8988T (cell line): ENCODE data around the gene SCARB1.

ENCODE experiments used
- DNase-seq: peaks from one replicate; pipeline ENCODE4 v3.0.0; 2011

SCARB1 gene

DNA sequence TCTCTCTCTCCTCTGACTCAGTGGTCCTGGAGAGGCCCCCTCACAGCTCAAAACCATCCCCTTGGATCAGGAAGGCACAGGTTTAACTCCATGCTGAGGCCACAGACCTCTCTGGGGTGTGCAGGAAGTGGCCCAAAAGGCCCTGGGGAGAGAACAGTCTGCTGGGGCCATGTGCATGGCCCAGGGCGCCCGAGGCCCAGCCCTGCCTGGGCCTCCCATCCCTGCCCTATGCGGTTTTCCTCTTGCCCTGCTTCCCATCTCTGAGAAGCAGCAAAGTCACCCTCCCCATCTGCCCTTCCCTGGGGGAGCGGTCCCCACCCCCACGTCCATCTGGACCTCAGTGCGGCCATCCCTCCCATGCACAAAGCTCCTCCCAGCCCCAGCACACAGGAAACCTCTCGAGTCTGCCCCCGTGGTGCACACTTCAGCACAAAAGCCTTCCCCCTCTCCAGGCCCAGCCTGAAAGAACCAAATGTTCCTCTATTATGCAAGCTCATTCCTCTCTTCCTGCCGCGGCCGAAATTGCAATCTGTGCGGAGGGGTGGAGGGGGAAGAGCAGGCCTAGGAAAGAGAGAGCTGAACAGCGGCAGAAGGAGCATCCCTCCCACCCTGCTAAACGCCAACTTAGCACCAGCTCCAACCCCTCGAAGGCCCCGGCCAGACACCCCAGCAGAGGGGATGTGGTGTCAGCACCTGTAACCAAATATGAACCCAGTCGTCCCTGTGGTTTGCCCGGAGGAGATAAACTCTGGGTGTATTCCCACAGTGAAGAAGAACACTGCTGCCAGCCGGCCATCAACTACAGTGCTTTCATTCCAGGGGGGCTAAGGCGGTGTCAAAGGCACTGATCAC, 108.5 kb downstream of the SCARB1 start:
- DNase-seq = no peak

DNA sequence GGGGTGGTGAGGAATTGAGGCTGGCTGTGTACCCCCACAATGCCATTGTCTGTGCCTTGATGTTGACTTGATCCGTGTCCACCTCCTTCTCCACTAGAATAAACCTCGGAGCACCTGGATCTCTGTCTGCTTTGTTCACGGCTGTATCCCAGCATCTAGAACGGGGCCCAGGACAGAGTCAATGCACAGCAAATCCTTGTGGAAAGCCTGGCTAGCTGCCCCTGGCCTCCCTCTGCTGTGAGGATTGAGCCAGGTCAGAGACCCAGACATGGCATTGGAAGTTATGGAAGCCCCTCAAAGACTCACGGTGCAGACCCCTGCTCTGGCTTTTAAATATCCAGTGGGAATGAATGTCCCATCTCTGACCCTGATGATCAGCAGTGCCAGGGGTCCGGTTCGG, 109.2 kb downstream of the SCARB1 start:
- no peak for DNase-seq

DNA sequence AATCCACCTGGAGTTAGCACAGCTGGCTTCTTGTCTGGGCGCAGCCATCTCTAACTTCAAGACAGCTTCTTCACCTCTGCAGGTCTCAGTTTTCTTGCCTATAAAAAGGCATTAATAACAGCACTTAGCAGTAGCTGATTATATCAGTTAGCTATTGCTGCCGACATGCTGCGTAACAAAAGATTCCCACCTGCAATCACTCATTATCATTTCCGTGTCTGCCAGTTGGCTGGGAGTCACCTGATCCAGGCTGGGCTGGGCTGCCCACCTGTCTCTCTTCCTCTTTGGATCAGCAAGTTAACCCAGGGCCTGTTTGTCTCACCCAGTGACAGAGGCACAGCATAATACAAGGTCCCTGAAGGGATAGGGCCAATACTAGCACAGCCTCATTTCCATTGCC, 109.7 kb downstream of the SCARB1 start:
- no peak for DNase-seq

DNA sequence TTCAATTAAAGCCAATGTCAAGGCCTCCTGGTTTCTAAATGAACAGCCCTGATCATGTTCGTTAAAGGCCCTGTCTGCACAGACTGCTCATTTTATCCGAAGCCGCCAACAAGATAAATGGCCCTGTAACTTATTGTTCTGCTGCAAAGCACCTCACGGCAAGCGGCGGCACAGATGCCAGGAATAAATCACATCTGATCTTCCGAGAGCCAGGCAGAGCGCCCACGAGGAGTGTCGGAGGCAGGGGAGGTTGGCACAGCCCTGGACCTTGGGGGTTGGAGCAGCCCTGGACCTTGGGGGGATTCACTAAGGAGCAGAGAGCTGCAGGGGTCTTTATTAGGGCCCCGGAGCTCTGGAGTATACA, 110.5 kb downstream of the SCARB1 start:
- no peak for DNase-seq

DNA sequence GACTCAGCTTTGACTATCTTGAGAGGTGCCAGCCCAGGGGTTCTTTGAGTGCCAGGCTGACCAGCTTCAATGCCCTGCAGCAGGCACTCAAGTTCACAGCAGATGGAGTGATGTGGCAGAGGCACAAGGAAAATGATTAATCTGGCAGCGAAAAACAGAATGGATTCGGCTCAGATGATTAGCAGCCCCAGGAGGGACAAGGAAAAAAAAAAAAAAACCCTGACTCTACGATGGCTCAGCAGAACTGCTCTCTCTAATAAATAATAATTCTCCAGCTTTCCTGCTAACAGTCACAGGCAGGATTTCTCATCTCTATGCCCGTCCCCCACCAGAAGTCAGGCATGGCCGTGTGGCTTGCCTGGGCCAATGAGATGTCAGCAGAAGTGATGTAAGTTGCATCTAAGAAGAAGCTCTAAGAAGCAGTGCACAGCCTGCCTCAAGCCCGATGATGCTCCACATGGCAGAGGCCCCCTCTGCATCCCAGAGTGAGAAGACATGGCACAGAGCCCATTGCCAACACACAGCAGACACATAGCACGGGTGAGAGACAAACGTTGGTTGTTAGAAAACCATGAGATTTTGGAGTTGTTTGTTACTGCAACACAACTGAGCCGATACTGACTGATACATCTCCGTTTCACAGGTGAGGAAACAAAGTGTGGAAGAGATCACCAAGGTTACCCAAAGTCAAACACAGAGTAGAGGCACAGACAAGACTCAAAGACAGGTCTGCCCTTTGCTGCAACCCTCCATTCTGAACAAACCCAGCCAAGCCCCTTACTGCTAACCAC, 111.0 kb downstream of the SCARB1 start:
- no peak for DNase-seq

DNA sequence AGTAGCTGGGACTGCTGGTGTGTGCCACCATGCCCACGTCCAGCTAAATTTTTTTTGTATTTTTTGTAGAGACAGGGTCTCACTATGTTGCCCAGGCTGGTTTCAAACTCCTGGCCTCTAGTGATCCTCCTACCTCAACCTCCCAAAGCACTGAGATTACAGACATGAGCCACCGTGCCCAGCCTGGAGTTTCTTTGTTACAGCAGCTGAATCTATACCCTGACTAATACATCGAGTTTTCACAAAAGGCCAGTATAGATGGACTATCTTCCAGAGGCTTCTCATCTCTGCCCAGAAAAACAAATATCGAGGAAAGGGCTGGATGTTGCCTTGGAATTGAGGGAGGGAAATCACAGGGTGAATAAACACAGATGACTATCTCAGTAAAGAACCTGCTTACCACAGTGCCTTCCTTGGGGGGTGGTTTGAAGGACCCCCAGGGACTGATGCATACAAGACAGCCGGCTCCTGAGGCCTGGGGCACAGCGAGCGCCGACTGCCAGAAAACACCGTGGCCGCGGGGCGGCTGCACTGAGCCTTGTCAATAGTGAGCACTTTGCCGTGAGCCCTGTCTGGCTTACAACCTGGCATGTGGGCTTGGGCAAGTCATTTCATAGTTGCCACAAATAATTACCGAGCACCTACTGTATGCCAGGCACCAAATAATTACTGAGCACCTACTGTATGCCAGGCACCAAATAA, 111.9 kb downstream of the SCARB1 start:
- no peak for DNase-seq

DNA sequence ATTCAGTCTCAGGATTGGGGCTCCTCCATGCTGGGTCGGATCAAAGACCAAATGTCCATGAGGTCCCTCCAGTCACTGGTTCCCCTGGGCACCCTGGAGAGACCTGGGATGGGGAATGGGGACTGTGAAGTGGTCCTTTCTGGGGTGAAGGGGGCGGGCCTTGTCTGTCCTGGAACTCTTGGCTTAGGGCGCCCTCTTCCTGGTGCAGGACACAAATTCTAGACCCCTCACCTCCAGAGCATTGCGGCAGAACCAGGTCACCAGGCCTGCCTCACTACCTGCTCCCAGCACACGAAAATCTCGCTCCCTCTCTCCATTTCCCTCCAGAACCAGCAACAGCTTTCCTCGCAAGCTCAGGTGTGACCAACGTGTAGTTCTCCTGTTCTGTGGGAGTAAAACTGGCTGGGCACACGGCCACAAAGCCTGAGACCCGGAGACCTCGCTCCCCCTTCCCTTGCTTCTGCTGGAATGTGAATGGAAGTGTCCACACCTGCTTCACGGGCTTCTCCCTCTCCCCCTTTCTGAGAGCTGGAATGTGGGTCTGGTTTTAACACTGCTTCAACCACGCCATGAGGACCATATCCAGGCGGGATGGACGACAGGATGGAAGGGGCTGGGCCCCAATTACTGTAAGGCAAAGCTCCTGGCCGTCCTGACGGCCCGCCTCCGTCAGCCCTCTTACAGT, 112.7 kb downstream of the SCARB1 start:
- DNase-seq = peak; percentile 57

DNA sequence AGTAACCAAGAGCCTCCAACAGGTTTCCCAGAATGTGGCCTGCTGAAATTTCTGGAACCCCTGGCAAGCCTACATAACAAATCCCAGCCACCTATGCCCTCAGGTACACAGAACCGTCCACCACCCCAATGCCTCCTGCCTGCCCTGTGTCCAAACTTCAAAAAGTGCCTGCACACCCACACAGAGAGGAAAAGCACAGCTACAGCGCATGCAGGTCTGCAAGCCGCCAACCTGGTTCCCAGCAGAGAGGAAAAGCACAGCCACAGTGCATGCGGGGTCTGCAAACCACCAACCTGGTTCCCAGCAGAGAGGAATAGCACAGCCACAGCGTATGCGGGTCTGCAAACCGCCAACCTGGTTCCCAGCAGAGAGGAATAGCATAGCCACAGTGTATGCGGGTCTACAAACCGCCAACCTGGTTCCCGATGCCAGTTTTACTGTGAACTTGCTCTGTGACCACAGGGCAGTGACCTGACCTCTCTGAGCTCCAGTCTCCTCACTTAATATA, 113.5 kb downstream of the SCARB1 start:
- DNase-seq = no peak

DNA sequence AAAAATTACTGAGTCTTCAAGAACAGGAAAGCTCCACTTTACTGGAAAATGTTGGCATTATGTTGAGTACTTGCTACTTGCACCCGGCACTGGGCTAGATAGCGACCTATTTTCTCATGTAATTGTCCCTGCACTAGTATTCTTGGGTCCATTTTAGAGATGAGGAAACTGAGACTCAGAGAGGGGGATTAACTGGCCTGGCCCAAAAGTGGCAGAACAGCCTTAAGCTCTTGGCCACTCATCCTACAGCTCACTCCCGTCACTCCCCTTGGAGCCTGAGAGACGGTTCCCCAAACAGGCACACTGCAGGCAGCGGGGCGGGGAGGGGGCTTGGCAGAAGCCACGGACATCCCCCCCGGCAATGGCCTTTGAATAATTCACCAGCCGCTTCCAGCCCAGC, 113.9 kb downstream of the SCARB1 start:
- DNase-seq = no peak

DNA sequence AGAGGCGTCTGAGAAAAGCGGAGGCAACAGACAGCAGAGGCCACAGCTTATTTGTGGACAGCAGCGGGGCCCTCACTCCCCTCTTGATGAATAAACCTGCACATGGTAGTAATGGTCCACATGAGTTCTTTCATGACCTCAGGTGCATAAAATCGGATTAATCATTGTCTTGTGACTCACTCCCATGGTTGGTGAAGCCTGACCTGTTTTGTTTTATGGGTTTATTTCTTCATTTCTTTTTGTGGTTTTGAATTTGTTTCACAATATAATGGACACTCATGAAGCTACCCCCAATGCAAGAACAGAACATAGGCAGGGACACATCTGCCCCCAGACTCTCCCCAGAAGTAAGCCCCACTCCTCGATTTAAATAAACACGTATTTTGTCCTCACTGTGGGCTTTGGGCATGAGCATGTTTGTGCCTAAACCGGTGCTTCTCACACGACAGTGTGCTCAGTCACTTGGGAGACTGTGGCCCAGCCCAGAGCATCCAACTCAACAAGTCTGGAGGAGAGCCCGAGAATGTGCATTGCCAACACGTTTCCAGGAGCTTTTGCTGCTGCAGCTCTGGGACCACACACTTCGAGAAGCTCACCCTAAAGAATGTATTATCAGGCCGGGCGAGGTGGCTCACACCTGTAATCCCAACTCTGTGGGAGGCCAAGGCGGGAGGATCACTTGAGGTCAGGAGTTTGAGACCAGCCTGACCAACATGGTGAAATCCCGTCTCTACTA, 116.1 kb downstream of the SCARB1 start:
- no peak for DNase-seq

DNA sequence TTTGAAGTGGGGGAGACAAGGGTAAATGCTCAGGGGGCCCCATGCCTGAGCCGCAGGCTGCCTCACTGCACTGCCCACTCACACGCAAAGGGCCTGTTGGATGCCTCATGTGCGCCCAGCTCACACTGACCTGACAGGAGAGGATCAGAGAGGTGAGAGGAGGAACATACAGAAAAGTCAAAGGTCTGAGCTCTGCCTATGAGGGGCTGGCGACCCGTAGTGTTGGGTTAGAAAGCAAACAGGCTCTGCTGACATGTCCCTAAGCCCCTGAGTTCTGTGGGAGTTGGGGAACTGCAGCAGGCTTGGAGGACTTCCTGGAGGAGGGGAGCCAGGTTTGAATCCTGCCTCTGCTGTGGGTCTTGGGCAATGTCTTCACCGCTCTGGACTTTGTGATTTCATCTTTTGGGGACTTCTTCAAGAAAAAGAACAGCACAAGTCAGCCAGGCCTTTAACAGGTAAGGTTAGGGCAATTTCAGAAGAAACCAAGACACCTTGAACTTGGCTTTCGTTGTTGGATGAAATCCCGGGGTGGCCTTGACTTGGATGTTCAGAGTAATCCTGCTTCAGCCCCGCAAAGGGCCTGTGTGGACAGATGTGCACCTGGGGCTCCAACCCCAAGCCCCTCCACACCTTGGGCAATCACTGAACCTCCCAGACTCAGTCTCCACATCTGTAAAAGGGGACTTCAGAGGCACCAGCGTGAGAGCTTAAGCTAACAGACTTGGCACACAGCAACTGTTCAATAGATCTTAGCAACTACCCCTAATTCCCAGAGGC, 116.8 kb downstream of the SCARB1 start:
- no peak for DNase-seq

DNA sequence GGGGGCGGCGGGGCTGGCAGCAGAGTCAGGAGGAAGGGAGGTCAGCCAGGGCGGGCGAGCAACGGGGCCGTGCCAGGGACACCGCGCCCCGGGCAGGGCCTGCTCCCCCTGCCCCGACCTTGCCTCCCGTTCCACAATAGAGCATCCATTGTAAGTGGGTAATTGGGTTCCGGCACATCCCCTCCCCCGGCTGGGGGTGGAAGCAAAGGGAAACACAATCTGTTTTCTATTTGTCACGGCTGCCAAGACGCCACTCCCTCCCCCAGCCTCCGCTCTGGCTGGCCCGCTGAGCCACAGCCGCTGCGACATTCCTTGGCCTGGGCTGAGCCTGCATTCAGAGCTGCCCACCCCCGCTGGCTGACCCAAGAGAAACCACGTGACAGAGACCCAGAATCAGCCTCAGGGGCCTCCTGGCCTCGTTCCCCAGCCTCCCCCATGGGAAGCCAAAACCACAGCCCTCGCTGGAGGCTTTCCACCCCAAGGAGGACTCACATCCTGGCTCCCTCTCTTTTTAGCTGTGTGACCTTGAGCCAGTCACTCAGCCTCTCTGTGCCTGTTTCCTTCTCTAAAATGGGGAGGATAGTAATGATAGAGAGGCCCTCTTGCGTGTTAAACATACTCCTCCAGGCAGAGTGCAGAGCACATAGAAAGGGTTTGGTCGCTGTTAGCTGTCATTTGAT, 117.6 kb downstream of the SCARB1 start:
- peak; percentile 60 for DNase-seq

DNA sequence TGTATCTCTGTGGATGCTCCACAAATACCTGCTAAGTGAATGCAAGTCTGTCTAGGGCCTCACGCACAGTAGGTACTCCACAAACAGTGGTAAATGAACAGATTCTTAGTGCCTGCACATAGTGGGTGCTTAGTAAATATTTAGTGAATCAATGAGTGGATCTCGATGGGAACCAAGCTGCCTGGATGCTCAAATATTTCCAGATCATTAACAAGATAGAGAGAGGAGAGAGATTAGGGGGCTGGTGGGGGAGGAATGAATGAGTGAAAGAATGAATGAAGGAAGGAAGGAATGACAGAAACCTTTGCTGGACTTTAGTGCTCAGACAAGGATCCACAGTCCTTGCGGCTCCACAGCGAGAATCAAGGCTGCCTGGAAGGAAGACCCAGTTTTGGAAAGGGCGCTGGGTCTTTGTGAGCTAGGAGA, 118.2 kb downstream of the SCARB1 start:
- DNase-seq = no peak

DNA sequence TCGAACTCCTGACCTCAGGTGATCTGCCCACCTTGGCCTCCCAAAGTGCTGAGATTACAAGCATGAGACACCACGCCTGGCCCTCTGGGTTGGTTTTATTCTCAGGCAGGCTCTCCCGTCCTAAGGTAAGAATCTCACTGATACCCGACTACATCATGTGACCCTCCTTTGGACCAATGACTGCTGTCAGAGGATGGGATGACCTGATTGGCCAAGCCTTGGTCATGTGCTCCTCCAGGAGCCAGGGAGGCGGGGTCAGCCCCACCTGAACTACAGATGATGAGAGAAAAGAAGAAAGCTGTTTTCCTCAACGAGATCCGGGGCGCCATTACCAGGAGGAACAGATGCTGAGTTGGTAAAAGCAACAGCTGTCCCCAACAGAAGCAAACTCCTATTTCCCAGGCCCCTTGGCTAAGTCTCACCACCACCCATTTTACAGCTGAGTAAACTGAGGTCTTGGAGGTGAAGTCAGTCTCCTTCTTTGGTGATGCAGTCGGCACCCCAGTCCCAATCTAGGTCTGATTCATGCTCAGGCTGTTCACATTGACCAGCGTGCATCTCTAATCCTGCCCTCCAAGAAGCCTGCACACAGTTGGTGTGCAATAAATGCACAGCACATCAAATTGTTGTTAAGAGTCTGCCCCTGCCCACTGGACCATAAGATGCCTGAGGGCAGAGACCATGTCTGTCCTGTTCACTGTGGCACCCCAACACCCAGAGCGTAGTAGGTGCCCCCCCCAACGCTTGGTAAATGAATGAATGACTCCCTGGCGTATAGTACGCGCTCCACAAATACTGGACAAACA, 118.8 kb downstream of the SCARB1 start:
- peak; percentile 58 for DNase-seq

DNA sequence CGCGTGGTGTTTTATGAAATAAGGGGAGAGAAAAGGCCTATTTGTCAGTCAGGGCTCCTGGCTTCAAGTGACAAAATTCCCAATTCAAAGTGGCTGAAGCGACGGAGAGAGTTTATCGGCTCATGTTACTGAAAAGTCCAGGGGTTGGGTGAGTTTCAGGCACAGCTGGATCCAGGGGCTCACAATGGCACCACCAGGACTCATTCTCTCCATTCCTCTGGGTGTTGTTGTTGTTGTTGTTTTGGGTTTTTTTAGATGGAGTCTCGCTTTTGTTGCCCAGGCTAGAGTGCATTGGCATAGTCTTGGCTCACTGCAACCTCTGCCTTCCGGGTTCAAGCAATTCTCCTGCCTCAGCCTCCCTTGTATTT, 119.4 kb downstream of the SCARB1 start:
- no peak for DNase-seq

DNA sequence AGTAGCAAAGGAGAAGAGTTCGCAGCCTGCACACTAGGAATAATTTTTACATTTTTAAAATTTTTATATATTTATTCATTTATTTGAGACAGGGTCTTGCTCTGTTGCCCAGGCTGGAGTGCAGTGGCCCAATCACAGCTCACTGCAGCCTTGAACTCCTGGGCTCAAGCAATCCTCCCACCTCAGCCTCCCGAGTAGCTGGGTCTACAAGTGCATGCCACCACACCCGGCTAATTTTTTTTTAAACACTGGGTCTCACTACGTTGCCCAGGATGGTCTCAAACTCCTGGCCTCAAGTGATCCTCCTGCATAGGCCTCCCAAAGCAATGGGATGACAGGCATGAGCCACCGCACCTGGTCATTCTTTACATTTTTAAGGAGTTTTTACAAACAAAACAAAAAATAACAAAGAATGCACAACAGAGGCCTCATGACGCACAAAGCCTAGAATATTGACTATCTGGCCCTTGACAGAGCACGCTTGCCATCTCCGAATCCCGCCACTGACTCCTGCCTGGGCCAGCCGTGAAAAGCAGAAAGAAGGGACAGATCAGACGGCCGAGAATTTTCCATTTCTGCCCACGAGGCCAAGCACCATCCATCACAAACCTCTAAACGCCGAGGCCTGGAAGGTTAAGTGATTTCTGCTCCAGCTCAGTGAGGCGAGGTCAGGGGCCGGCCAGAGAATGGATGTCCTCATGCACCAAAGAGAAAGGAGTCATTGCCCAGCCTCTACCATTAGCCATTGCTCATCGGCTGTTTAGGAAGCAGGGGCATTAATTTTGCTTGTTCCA, 120.0 kb downstream of the SCARB1 start:
- no peak for DNase-seq

DNA sequence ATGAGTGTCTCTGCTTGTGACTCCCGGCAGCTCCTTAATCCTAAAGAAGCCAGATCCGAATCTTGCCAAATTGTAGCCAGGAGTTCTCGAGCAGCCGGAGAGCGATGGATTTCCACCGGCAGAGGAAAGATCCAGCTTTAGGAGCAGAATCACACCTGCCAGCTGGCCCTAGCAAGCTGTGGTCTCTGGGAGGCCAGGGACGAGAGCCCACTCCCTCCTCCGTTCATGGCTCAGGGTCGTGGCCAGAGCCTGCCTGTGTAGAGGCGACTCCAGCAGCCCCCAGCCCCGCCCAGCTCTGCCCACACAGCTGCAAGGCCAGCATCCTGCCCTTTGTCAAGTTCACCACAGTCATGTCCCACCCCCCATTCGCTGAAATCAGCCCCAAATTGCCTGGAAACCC, 121.0 kb downstream of the SCARB1 start:
- no peak for DNase-seq

DNA sequence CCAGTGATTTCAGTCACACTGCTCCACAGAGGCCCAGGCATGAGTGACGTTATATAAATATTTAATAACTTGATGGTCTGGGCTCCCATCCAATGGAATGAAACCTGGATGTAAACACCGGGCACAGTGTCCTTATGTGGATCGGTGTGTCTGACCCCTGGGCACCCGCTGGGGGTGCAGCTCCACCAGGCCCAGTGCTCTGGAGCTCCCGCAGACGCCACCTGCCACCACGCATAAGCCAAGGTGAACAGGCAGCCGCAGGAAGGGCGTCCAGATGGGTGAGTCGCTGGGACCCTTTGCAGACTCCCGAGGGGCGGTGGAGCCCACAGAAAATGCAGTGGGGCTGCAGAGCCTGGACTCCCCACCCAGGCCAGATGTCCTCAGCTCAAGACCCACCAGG, 121.6 kb downstream of the SCARB1 start:
- DNase-seq = no peak

DNA sequence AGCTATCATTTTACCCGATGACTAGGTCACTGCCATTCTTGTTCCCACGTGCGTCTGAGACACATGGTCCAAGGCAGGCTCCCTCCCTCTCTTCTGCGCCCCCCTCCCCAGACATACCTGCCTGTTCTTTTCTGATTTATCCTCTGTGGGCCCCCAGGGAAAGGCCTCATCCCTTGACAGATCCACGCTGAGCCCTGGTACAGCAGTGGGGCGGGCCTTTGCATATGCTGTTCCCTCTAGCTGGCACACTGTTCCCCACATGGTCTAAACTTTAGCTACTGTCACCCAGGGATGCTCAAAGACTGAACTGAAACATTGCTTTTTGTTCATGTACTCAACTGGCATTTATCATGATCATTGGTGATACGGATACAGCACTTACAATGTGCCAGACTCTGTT, 122.5 kb downstream of the SCARB1 start:
- no peak for DNase-seq
